Measurements from ENCODE around the gene PLPPR4. TPM values are rescaled to one million over a fixed set of nuclear protein-coding genes. Genes with fewer than 3 reads are reported as not detected.

PLPPR4 gene
- total RNA-seq, 4 donors from 2014 or later, result 0.75 to 2.3 (median 1.2) TPM

DNA sequence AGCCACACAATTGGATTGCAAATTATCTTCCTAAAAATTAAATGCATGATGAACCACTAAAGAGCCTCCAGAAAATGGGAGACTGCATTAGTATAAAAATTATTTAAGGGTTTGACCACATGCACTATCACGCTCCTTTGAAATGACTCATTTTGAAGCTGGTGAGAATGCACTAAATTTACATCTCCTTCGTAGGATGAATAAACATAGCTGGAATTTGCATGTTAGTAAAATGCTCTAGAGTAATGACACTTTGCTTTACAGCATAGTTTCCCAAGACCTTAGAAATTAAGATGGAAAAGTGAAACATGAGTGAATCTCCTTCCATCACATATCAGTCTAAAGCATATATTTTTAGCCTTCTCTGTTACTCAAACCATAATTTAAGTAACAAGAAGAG is 2.4 kb downstream of the PLPPR4 start:
- TF ChIP-seq, protein P1, sequence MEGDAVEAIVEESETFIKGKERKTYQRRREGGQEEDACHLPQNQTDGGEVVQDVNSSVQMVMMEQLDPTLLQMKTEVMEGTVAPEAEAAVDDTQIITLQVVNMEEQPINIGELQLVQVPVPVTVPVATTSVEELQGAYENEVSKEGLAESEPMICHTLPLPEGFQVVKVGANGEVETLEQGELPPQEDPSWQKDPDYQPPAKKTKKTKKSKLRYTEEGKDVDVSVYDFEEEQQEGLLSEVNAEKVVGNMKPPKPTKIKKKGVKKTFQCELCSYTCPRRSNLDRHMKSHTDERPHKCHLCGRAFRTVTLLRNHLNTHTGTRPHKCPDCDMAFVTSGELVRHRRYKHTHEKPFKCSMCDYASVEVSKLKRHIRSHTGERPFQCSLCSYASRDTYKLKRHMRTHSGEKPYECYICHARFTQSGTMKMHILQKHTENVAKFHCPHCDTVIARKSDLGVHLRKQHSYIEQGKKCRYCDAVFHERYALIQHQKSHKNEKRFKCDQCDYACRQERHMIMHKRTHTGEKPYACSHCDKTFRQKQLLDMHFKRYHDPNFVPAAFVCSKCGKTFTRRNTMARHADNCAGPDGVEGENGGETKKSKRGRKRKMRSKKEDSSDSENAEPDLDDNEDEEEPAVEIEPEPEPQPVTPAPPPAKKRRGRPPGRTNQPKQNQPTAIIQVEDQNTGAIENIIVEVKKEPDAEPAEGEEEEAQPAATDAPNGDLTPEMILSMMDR (IDR thresholded peaks at IDR 0.05; ENCODE audit: low read depth), result no peak

DNA sequence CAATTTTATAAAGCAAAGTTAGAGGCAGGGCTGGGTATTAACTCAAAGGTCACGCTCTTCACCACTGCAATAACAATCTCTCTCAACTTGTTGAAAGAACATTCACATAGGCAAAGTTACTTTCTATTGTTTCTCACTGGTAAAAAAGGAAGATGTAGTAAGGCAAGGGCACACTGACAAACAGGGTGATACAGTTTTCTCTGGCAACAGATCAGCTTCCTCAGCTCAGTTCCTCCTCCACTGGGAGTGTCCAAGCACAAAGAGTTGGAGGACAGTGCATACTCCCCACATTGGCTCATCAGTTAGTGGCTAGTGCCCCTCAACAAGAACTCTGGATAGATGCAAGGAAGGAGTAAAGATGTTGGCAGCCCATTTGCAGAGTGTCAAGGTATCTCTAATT is 3.7 kb downstream of the PLPPR4 start:
- TF ChIP-seq, protein P1 (IDR thresholded peaks at IDR 0.05; ENCODE audit: low read depth), result no peak

DNA sequence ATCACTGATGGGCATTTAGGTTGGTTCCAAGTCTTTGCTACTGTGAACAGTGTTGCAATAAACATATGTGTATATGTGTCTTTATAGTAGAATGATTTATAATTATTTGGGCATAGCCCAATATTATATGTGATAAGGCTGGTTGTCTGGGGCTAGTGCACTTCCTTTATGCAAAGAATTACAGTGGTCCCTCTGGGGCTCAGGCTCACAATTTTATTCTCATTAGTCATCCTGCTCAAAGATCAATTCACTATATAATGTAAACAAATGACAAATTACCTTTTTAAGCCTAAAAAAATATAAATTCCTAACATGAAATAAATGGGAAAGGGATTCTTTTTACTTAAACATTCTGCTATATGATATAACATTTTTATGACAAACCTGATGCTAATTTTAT is 5.0 kb downstream of the PLPPR4 start:
- TF ChIP-seq, protein P1 (IDR thresholded peaks at IDR 0.05; ENCODE audit: low read depth), result no peak

DNA sequence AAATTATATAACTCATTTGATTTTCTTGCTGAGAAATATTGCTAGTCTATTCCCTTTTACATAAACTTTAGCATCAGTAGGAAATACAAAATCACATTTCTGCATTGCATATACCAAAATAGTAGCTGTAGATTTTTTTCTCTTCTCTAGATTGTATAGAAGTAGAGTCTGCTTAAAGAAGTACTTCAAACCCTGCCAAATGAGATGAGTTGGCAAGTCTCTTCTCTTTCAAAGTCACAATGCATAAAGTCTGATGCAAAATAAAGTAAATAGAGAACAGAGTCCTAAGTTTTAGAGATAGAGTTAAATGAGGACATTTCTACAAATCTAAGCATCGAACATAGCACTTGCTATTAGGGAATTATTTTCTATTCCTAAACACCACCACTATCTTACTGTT is 6.4 kb downstream of the PLPPR4 start:
- TF ChIP-seq, protein P1 (IDR thresholded peaks at IDR 0.05; ENCODE audit: low read depth), result no peak

DNA sequence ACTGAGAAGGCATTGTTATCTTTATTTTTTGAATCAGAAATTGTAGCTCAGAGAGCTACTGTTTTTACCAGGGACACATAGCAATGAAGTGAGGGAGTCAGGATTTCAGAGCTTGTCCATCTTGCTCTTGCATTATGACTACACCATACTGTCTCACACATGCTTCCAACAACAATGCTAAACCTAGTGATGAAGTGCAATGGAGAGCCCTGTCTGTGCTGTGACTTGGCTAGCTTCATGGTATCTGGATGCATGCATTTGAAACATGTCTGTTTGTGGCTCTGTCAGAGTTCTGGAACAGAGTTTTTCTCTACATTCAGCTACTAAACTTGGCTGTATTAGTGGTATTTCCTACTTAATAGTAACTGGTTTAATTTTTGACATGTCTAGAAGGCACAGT is 7.0 kb downstream of the PLPPR4 start:
- TF ChIP-seq, protein P1 (IDR thresholded peaks at IDR 0.05; ENCODE audit: low read depth), result no peak

DNA sequence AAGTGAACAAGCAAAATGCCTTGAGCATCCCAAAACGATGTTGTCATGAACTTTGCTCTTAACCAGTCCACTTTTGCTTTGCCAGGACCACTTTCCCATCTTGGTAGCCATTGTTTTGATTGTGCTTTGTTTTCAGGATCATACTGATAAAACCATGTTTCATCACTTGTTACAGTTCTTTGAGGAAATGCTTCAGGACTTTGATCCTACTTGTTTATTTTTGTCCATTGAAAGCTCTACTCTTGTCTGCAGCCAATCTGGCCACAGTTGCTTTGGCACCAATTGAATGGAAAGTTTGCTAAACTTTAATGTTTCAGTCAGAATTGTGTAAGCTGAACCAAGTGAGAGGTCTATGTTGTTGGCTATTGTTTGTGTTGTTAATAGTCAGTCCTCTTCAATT is 12.8 kb downstream of the PLPPR4 start:
- TF ChIP-seq, protein P1 (IDR thresholded peaks at IDR 0.05; ENCODE audit: low read depth), result no peak

DNA sequence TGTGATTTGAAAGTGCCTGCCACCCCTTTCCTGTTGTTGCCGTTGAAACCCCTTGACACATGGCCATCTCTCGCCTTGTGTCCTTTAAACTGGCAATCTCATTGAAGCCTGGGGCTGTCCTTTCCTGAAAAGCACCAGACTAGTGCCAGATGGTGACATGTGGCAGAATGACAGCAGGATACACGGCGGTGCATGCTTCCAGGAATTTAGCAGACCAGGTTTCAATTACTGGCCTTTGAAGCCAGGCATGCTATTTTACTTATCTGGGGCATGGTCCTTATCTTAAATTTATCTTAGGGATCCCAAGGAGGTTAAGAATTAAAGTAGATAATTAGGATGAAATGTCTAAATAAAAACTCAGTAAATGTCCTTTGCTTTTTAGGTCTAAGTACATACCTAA is 15.2 kb downstream of the PLPPR4 start:
- TF ChIP-seq, protein P1 (IDR thresholded peaks at IDR 0.05; ENCODE audit: low read depth), result no peak

All from subcutaneous adipose tissue (tissue), 4 donors.